GM19467 (cell line): ENCODE results near the gene PGF.

Source experiments
- ATAC-seq: cut with Tn5 transposase; IDR thresholded peaks from one replicate; pipeline ENCODE4 v1.9.1; 2021; ENCODE audit warnings: mild to moderate bottlenecking, moderate library complexity; ENCODE audit not compliant: unreplicated experiment

PGF gene

DNA sequence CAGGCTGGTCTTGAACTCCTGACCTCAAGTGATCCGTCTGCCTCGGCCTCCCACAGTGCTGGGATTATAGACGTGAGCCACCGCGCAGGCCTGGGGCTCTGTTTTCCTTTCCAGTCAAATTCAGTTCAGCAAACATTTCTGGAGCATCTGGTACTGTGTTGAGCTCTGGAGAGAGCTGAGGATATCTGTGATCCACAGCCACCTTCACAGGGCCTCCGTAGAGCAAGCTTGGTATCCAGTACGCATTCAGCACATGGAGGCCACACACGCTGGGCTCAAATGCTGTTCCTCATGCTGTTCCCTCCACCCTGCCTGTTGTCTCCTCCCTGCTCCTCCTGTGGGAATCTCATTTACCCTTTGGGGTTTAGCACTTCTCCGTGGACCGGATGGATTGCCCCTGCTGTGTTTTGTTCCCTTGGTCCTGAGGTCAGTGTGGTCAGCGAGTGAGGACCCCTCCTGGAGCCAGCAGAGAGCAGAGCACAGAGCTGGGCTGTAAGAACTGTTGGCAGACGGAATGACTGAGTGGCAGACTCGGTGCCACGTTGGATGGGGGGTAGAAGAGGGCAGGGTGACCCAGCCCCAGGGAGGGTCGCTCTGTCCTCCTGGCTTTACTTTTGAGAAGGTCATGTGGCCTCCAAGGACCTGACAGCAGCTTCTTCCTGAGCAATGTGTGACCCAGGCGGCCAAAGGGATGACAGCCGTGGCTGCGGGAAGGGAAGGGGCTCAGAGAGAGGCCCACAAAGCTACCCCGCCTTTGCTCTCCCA is 33.2 kb downstream of the PGF start:
- ATAC-seq, result no peak

GRCh38 chr14:74921053-74921620 is 34.3 kb downstream of the PGF start:
- ATAC-seq, result no peak

- ATAC-seq, result no peak
Observed at GRCh38 chr14:74920281-74920680, 35.1 kb downstream of the PGF start.

DNA sequence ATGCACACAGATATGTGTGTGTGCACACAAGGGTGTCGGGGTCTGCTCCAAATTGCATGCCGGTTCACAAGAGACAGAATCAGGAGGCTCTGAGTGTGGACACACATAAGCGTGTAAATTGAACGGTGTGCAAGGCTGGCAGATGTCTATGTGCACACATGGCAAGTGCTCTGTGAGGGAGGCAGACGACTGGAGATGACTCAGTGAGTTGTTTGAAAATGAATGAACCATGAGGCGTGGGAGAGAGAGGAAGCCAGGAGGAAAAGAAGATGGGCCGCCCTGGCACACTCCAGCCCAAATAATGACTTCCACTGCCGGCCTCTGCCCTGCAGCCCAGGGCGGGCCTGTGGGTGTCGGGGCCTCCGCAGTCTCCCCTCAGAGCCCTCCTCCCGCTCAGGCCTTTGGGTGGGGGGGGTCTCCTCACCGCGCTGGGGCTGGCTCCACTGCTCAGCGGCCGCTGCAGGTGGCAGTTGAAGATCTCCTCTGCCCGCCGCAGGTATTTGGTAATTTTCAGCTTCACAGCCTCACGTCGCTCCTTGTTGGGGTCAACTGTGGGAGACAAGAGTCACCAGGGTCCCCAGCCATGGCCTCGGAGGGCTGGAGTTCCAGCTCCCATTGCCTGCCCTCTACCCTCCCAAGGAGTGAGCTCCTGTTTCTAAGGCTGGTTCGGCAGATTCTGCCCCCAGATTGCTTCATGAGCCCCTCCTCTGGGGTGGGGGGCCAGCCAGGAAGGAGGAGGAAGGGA is 35.8 kb downstream of the PGF start:
- ATAC-seq, result no peak

GRCh38 chr14:74918380-74918779 is 37.0 kb downstream of the PGF start:
- ATAC-seq, result no peak

DNA sequence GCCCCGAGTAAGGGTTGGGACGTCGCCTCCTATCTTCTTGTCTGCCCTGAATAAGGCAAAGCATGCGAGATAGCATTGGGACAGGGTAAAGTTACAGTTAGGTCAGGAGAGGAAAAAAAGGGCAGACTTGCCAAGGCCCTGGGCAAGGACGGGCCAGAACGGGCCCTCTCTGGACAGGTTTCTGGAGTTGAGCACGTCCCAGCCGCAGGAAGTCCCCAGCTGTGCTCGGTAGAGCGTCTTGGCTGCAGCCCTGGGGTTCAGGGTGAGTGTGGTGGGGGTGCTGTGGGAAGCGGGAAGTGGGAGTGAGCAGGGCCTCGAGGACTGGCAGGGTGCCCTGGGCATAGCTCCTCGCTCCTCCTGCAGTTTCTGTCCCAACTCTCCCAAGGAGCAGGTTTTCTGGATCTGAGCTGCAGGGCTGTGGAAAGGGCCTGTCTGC is 37.7 kb downstream of the PGF start:
- ATAC-seq, result no peak

DNA sequence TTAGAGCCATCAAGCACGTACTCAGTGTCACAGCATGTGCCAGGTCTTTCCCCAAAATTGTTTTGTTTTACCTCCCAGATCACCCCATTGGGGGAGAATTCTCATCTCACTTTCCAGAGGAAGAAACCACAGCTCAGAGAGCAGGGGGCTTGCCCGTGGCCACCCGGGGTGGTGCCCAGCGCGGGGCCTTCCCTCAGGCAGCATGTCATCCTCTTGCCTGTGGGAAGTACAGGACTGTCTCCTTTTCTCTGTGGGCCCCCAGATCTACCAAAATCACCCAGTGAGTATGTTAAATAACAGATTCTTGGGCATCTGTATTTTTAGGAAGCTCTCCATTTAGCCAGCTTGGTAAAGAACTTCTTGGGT is 38.2 kb downstream of the PGF start:
- ATAC-seq, result no peak

DNA sequence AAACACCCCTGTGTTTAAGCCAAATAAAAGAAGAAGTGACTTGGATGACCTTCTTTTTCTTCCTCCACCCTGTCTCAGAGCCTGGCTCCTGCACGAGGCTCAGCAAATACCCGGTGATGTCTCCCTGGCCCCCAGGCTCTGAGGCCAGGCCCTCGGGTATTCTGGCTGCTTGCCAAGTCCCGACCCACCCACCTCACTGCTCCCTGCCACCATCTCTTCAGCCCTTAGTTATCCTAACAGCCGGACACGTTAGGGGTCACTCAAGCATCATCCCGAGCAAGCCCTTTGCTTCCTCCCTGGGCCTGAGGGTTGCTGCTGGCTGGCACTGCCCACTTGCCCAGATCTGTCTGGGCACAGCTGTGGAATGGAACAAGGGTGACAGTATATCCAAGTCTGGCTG is 39.6 kb downstream of the PGF start:
- ATAC-seq, result no peak

- ATAC-seq, result no peak
Observed at GRCh38 chr14:74915426-74915825, 40.0 kb downstream of the PGF start.

DNA sequence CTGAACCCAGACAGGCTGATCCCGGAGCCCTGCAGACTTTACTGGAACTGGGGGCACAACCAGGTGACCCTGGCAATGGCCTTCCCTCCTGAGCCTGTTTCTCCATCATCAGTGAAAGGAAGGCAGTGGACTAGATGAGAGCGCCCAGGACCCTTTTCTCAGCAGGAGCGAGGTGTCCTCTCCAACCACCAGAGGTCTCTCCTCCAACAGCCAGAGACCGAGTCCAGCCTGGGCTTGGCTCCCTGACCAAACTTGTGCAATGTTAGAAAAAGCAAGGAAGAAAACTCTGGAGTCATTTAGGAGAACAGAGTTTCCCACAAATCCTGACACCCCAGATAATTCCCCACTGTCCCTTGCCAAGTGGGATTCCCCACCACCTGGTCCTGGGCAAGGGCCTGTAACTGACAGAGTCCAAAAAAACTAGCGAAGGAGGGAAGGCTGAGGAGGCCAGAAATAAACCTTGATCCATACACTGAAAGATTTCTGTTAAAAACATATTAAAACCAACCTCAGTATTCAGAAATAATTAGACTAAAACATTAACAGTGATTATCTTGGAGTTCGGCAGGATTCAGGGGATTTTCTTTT is 41.3 kb downstream of the PGF start:
- no peak for ATAC-seq

DNA sequence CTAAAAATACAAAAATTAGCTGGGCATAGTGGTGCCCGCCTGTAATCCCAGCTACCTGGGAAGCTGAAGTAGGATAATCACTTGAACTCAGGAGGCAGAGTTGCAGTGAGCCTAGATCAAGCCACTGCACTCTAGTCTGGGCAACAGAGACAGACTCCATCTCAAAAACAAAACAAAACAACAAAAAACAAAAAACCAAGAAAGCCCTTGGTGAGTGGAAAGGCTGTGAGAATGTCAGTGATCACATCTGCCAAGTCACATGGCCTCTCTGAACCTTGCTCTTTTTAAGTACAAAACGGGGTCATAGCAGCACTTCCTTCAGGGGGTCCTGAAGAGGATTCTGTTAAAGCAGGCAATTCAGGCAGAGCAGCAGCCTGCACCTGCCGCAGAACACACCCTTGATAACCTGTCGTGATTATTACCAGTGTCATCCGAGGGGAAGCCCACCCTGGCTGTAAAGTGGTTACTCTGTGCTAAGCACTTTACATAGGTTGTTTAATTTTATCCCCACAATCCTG is 41.9 kb downstream of the PGF start:
- no peak for ATAC-seq

DNA sequence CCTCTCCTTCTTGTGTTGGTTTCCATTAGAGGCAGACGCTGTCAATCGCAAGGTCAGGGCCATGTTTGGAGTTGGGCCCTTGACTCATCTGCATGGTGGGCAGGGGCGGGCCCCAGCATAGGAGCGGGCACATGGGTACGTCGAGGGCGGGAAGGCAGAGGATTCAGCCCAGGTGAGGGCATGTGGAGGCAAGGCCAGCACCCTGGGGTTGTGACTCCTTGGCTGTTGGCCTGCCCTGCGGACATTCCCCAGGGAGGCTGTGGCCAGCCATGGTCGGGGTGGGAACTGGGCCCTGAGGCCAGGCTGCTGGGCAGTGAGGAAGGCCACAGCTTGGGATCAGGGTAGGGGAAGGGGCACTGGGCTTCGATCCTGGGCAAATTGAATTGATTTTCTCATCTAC is 42.6 kb downstream of the PGF start:
- ATAC-seq, result no peak

DNA sequence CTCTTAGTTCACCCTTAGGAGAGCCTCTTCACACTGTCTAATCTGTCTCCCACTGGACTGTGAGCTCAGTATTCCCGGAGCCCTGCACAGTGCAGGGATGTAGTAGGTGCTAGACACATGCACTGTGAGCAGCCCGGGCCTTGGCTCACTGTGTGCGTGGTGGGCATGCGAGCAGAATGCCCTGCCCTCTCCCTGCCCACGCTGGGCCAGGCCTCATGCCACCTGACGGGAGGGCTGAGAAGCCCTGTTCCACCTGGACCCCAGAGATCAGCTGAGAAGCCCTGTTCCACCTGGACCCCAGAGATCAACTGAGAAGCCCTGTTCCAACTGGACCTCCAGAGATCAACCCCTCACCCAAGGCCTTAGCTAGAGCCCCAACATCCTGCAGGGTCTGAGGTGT is 43.3 kb downstream of the PGF start:
- no peak for ATAC-seq

DNA sequence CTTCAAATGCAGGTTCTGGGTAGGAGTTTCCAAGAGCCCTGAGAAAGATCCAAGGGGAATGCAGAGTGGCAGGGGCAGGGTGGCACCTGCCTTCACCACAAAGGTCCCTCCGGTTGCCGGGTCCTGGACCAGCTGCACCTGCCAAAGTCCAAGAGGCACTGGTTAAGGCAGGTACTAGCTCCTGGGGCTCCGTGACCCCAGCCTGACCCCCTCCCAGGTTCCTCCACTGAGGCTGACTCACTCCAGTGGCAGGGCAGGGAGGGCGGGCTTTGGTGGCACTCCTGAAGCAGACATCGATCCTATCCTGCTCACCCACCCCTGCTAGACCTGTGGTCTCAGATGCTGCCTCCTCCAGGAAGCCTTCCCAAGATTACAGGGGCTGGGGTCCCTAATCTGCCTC is 43.7 kb downstream of the PGF start:
- ATAC-seq, result no peak

GRCh38 chr14:74911221-74911620 is 44.2 kb downstream of the PGF start:
- no peak for ATAC-seq

GRCh38 chr14:74910556-74910955 is 44.8 kb downstream of the PGF start:
- no peak for ATAC-seq

DNA sequence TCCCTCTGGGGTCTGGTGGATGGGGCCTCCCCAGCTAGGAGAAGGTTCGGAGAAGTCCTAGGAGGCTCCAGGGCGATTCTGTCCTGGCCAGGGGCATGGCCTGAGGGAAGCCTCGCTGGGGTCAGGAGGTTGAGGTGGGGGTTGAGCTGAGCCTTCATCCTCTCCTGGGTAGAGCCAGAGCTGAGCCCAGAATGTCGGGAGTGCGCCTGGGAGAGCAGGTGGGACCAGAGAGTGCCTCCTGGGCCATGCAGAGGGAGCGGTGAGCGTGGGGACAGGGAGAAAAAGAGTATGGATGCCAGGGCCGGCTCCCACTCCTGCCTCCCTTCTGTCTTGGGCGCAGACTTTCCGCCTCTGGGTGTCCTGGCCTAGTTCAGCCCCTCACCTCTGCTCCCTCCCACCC is 45.5 kb downstream of the PGF start:
- ATAC-seq, result no peak

DNA sequence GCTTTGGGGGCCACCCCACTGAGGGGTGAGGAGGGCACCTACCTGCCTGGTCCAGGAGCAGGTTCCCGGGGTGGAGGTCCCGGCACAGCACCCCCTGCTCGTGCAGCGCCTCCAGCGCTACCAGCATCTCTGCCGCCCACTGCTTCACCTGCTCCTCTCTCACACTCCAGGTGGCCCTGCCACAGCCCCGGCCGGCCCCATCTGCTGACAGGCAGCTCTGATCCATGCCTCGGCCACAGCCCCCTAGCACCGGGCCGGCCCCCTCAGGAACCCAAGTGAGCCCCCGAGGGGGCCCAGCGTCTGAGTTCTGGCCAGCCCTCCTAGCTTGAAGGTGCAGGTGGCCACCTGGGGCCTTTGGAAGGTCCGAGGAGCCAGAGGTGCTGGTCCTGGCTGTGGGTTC is 45.9 kb downstream of the PGF start:
- no peak for ATAC-seq

DNA sequence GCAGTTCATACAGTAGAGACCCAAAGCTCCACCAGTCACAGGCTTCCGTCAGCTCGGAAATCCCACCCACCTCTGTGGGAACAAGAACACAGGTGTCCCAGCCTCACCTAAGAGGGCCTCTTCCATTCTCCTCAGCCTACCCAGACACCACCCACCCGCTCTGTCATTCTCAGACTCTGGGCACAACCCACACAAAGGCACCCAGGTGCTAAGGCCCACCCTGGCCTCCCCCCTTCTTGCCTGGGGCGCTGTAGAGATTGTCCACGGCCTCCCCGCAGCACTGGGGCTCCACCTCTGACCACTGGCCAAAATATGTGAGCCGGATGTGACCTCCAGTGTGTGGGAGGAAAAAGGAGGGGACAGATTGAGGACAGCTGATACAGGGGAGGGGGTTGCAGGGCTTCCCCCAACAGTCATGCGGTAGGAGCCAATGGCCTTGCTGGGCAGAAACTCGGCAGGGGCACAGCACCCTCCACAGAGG is 46.5 kb downstream of the PGF start:
- no peak for ATAC-seq

DNA sequence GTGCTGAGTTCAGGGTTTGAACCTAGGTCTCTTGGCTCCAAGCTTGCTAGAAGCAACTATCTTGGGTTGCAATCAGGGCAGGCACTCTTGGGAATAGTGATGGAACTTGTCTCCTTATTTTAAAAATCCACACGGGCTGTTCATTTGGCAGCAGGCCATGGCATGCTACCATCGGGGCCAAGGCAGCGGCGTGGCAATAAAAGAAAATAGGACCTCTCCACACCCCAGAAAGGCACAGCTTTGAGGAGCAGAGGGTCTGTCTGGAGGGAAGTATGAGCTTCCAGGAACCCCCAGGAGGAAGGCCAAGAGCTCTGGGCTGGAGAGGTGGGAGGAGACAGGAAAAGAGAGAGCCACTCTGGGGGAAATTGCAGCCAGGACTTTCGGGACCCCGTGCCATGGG is 47.7 kb downstream of the PGF start:
- no peak for ATAC-seq

- ATAC-seq, result no peak
Observed at GRCh38 chr14:74906925-74907521, 48.4 kb downstream of the PGF start.
